Measurements from ENCODE around the gene HOXA6. TPM values are rescaled to one million over a fixed set of nuclear protein-coding genes. Genes with fewer than 3 reads are reported as not detected.

Gene HOXA6
- total RNA-seq, 6 experiments from 2014 or later, result not detected

DNA sequence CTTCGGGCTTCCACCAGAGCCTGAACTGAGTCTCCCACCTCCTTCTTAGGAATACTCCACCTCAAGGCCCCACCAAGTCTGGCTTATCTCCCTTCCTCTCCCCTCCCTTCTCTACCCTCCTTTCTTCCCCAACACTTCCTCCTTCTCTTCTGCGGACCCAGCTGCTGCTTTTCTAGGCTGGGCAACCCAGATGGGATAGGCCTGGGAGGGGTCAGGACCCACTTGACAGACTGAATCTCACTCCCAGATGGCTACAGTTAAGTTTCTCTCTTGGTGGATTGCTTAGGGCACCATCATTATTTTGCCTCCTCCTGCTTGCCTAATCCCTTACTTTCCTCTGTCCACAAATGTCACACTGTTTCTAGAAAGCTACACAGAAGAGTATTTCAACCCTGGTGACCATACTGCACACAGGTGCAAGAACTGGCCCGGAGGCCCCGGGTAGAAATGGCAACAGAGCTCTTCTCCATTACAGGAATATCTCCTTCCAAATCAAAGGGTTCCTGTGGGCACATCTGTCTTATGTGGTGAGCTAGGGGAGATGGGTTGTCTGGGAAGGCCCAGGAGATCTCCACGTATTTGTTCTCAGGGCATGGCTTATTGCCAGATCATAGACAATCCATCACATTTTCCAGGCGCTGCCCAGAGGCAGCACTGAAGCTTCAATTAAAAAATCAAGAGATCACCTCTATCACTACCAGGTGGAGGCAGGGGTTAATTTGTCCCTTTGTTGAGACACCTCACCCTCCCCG is 42.6 kb upstream of the HOXA6 start:
- H3K36me3 ChIP-seq, result no peaks in the 10 kb centered on the region
- no peak for DNase-seq
- no peak for ATAC-seq

DNA sequence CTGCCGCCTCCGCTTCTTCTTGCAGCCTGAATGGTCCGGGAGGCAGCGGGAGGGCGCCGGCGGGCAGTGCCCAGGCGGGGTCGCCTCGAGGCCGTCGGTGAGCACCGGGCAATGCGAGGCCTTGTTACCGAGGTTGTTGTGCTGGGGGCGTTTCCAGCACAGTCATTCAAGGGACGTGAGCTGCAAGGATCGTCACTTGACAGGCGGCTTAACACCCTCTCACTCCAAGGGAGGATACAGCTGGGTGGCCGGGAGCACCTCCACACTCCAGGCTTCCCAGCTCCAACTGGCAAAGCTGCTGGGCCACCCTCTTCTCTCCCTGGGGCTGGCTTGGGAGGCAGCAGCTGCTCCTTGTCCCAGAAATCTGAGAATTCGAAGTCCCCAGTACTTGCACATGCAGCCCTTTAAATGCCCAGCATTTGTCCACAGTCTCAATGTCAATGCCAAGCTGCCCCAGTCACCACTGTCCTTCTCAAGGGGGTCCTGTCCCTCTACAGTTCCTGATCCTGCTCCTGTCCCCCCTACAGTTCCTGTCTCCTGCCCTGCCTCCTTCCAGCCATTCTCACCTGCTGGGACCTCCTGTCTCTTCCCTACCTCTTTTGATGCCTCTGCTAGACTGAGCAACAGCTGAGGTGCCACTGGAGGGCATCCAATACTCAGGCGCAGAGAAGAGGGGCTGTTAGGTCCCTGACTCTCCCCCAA is 41.9 kb upstream of the HOXA6 start:
- peaks cover 0 to 29% (median 5%) of the 10 kb centered on the region in 4 donors for H3K4me1 ChIP-seq
- peaks cover 27 to 87% of the 10 kb centered on the region in 2 donors for H3K27me3 ChIP-seq
- no peak overlapping the region for H3K4me3 ChIP-seq
- intact Hi-C loops (cut with DNase I), result no loop called here
- no peaks in the 10 kb centered on the region for H3K36me3 ChIP-seq
- H3K9me3 ChIP-seq, result no peaks in the 10 kb centered on the region
- TF ChIP-seq POLR2A (IDR thresholded peaks at IDR 0.05), result no peak
- TF ChIP-seq, protein P1, sequence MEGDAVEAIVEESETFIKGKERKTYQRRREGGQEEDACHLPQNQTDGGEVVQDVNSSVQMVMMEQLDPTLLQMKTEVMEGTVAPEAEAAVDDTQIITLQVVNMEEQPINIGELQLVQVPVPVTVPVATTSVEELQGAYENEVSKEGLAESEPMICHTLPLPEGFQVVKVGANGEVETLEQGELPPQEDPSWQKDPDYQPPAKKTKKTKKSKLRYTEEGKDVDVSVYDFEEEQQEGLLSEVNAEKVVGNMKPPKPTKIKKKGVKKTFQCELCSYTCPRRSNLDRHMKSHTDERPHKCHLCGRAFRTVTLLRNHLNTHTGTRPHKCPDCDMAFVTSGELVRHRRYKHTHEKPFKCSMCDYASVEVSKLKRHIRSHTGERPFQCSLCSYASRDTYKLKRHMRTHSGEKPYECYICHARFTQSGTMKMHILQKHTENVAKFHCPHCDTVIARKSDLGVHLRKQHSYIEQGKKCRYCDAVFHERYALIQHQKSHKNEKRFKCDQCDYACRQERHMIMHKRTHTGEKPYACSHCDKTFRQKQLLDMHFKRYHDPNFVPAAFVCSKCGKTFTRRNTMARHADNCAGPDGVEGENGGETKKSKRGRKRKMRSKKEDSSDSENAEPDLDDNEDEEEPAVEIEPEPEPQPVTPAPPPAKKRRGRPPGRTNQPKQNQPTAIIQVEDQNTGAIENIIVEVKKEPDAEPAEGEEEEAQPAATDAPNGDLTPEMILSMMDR (IDR thresholded peaks at IDR 0.05), result no peak
- ATAC-seq (peak in 2 of 4 donors; percentile 3 to 8), DNase-seq (peak in 1 of 3 donors; percentile 37)
- 0% methylated on average over 2 of the region's 22 CpGs for WGBS (ENCODE audit: insufficient coverage, low coverage, low lambda C conversion rate, missing lambda C conversion rate)
- H3K27ac ChIP-seq, result no peak overlapping the region

More for the DNA sequence above, 42.6 kb upstream of the HOXA6 start:
- H3K4me1 ChIP-seq, result peaks cover 0 to 24% (median 5%) of the 10 kb centered on the region in 4 donors
- H3K9me3 ChIP-seq, result no peaks in the 10 kb centered on the region
- H3K27me3 ChIP-seq, result peaks cover 31 to 87% of the 10 kb centered on the region in 2 donors
- WGBS (ENCODE audit: insufficient coverage, low coverage, low lambda C conversion rate, missing lambda C conversion rate), result 23% methylated on average over 6 of the region's 7 CpGs
- no peak overlapping the region for H3K27ac ChIP-seq
- no peak overlapping the region for H3K4me3 ChIP-seq
- intact Hi-C loops (cut with DNase I), result no loop called here
- no peak for TF ChIP-seq POLR2A (IDR thresholded peaks at IDR 0.05)
- TF ChIP-seq, protein P1 (IDR thresholded peaks at IDR 0.05), result no peak

DNA sequence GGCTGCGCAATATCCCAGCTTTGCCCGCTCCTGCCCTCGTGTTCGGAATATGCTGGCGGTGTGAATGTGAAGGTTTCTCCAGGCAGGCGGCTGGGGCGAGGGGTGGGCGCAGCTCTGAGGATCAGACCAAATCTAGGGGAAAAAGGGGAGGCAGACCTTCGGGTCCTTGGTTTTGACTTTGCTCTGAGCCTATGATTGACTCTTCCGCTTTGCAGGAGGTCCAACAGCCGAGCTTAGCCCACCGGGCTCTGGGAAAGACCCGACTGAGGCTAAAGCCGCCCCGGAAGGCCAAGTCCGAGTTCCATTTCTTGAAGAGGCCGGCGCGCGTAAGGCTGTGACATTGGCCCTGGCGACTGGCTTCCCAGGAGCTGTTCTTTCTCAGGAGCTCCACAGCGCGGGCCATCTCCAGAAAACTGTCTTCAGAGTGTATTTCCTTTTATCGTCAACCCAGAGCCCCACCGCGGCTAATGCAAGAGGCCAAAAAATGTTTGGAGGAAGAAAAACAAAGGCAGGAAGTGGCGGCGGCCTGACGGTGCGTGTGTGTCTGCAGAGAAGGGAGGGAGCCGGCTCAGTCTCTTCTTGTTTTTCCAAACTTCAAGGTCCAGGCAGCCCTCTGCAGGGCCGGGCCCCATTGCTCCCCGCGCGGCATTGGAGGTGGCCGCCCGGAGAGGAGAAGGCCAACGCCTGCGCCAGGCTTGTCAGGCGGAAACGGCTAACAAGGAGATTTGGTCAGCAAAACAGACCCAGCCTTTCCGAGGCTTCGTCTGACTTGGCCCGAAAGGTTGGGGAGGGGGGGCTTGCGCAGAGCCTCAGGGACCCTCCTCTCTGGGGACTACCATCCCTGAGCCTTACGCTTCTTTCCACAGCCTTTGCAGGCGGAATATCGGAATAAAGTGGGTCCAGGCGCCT is 41.1 kb upstream of the HOXA6 start:
- WGBS (ENCODE audit: insufficient coverage, low coverage, low lambda C conversion rate, missing lambda C conversion rate), result 4% methylated on average over 25 of the region's 49 CpGs

More for the DNA sequence above, 41.1 kb upstream of the HOXA6 start:
- Histone ChIP-seq H3K36me3 (no peaks in the 10 kb centered on the region), H3K4me3 (no peak overlapping the region), H3K27ac (no peak overlapping the region), H3K9me3 (no peaks in the 10 kb centered on the region), H3K4me1 (peaks cover 0 to 32% (median 5%) of the 10 kb centered on the region in 4 donors), H3K27me3 (peaks cover 19 to 87% of the 10 kb centered on the region in 2 donors)
- intact Hi-C loops (cut with DNase I), result no loop called here
- peak in 2 of 3 donors; percentile 37 to 52 for DNase-seq
- TF ChIP-seq POLR2A (IDR thresholded peaks at IDR 0.05), result no peak
- TF ChIP-seq, protein P1 (IDR thresholded peaks at IDR 0.05), result no peak
- ATAC-seq, result peak in 3 of 4 donors; percentile 12 to 19 (median 15)
